NCI-H82 treated with DMSO at 0.1 percent for 48 hours (cell line): ENCODE measurements around the gene LPIN3.

ENCODE experiments used
- DNase-seq: peaks from one replicate; lab custom pipeline; 2025; ENCODE audit not compliant: unreplicated experiment; lab: John Stamatoyannopoulos, UW

LPIN3 gene

GRCh38 chr20:41365777-41366545, 25.3 kb downstream of the LPIN3 start:
- no peak for DNase-seq

GRCh38 chr20:41366546-41367392, 26.1 kb downstream of the LPIN3 start, which contains the start of gene EMILIN3:
Gene EMILIN3, minus strand, starts transcription at chr20:41366818. Its CDS starts 184 bp downstream, at chr20:41366634.
- no peak for DNase-seq

- no peak for DNase-seq
These were observed 26.7 kb downstream of the LPIN3 start for GRCh38 chr20:41367393-41367695.

GRCh38 chr20:41367956-41368355, 27.3 kb downstream of the LPIN3 start:
- no peak for DNase-seq

- DNase-seq, result no peak
These were observed 29.1 kb downstream of the LPIN3 start for GRCh38 chr20:41369673-41370072.

GRCh38 chr20:41370176-41370575, 29.6 kb downstream of the LPIN3 start:
- no peak for DNase-seq

GRCh38 chr20:41371371-41371770, 30.8 kb downstream of the LPIN3 start:
- DNase-seq, result no peak

- no peak for DNase-seq
These were observed 32.7 kb downstream of the LPIN3 start for GRCh38 chr20:41373251-41373783.

GRCh38 chr20:41373931-41374920, 33.6 kb downstream of the LPIN3 start:
- no peak for DNase-seq

- no peak for DNase-seq
These were observed 35.2 kb downstream of the LPIN3 start for GRCh38 chr20:41375846-41376245.

GRCh38 chr20:41376349-41376748, 35.7 kb downstream of the LPIN3 start:
- DNase-seq, result no peak

GRCh38 chr20:41377275-41377674, 36.7 kb downstream of the LPIN3 start:
- DNase-seq, result no peak

GRCh38 chr20:41379551-41379950, 38.9 kb downstream of the LPIN3 start:
- DNase-seq, result no peak

GRCh38 chr20:41380551-41381193, 40.1 kb downstream of the LPIN3 start:
- no peak for DNase-seq

- no peak for DNase-seq
These were observed 42.2 kb downstream of the LPIN3 start for GRCh38 chr20:41382791-41383305.

- no peak for DNase-seq
These were observed 46.1 kb downstream of the LPIN3 start for GRCh38 chr20:41386502-41387427.

GRCh38 chr20:41387444-41387851, 46.8 kb downstream of the LPIN3 start:
- DNase-seq, result no peak

- DNase-seq, result no peak
These were observed 50.3 kb downstream of the LPIN3 start for GRCh38 chr20:41390889-41391288.

- no peak for DNase-seq
These were observed 51.0 kb downstream of the LPIN3 start for GRCh38 chr20:41391587-41392001.
